HG03565 (cell line): ENCODE results near the gene FRMD4A.

ENCODE experiments used
- ATAC-seq: cut with Tn5 transposase; IDR thresholded peaks from one replicate; pipeline ENCODE4 v1.9.1; 2021; ENCODE audit warnings: mild to moderate bottlenecking, moderate library complexity; ENCODE audit not compliant: unreplicated experiment

The FRMD4A gene

DNA sequence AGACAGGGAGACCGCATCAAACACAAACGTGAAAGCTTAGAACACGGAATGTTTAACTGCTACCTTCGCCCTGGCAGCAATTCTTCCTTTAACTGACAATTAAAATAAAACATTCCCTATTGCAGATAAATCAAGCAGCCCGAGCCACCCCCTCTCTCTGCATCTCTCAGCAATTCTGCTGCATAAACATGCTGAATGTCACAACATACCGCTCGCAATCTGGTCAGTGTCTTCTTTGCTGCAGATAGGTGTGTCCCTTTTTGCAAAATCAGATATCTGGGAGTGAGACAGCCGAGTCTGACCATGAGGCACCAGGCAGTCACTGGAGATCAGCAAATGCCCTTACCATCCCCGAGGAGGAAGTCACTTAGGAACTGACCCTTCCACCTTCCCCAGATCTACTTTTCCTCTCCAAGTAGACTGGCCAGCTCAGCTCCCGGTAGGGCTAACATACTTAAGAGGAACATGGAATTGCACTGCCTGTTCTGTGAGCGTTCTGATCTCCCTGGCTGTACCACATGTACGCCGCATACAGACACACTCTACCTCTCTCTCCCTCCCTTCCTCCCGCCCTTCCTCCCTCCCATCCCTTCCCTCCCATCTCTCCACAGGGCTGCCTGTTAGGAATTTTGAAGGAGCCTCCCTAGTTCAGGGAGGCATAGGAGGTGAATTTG, at the start of gene FRMD4A:
Gene FRMD4A (minus strand): TSS at position 537 of the 674 bp plus-strand sequence.
- ATAC-seq: no peak

DNA sequence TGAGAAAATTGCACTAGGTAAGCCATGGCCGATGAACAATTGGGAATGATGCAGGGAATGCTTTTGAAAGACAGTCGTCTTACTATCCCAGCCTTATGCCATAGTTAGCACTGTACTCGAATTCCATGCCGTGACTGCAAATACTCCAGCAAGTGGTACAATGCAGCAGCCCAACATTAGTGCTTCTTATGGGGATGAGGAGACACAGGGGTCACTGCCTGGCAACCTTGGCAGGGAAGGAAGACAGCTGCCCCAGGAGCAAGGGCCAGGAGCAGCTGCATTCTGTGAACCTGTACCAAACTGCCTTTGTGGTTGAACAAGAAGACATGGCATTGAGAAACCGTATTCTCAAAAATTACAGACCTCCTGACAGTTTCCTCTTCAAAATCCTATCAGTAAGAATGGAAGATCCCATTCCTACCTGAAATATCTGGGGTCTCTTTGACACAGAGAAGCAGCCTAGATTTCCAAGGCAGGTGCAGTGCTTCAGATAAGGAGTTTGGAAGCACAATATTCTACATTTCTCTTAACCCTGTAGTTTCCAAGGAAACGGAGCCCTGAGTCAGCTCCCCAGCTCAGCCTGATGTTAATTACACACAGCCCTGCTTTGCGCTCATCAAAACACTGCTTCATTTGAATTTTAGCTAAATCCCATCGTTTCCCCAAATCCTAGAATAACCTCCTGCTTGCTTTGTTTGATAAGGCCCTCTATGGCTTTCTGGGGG, 49.0 kb upstream of the FRMD4A start:
- no peak for ATAC-seq

DNA sequence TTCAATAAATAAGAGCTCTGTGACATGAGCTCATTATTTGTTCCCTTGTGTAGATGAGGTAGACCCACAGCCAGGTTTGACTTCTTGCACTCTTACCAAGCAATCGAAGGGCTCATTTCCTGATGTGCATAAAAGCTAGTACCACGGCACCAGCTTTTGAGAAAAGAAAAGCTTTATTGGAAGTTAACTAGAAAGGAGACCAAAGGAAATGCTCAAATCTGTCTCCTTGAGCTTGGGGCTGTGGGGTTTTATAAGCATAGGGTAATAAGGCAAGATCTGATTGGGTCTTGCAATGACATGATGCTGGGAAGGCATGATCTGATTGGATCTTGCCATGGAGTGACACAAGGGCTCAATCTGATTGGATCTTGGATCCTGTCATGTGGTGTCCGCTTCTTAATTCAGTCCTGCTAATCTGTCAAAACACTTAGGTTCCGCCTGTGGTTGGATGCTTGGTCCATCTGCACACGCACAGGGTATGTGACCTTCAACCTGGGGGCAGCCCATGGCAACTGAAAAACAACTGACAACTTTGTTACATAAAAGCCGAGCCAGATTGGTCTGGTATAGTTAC, 47.8 kb upstream of the FRMD4A start:
- no peak for ATAC-seq

DNA sequence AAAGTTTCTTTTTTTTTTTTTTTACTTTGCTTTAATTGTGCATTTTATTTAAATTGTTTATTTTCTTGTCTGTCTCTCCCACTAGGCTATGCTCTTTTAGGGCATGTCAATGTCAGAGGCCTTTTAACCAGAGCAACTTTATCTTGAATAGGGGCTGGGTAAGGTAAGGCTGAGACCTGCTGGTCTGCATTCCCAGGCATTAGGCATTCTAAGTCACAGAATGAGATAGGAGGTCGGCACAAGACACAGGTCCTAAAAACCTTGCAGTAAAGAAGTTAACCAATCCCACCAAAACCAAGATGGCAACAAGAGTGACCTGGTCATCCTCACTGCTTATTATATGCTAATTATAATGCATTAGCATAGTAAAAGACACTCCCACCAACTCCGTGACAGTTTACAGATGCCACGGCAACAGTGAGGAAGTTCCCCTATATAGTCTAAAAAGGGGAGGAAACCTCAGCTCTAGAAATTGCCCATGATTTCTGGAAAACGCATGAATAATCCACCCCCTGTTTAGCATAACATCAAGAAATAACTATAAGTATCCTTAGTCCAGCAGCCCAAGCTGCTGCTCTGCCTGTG, 47.0 kb upstream of the FRMD4A start:
- ATAC-seq: no peak

DNA sequence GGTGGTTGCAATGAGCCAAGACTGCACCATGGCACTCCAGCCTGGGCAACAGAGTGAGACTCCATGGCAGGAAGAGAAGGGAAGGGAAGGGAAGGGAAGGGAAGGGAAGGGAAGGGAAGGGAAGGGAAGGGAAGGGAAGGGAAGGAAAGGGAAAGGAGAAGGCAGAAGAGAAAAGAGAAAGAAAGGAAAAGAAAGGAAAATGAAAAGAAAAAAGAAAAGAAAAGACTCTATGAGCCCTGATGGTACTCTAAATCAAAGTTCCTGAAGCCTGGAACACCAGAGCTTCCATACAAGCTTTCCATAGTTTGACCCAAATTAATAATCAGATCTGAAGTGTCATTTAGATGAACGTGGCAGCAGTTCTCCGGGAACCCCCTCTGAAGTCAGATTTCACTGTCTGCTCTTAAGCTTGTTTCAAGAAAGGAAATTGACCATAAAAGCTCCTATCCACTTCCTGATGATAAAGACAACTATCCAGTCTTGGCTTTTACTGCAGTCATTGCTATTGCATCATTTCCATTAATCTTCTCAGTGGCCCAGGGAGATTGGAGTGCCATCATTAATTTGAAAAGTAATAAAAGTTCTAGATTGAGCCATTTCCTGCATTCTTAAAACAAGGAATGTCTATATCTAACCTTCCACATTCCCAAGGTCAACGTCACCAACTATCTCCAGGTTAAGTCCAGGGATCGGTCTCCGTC, 44.2 kb upstream of the FRMD4A start:
- ATAC-seq: no peak

DNA sequence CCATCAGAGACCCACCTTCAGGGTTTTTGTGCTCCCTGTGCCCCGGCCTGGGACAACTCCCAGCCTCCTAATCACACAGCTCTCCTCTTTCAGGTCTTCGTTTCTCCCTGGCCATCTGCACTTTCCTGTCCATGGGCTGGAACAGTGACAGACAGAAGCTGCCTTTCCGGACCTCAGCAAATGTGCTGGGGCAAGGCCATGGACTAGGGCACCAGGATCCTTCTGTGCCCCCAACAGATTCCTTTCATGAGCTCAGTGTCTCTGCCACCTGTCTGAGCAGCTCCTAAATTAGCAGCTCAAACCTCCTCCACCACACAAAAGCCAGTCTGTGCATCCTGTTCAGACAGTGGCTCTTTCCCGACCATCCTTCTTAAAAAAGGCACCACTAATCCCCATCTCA, 41.9 kb upstream of the FRMD4A start:
- no peak for ATAC-seq

DNA sequence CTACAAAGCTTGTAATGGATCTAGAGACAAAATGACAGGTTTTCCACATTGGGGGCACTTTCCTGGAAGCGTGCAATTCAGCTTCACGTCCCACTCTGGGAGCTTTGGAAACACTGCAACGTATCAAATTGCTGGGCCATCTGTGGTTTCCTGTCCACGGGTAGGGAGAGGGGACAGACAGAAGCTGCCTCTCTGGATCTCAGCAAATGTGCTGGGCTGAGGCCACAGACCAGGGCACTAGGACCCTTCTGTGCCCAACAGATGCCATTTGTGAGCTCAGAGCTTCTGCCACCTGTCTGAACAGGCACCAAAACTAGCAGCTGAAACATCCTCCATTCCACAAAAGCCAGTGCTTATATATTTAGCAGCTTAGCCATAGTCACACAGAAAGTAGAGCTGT, 40.9 kb upstream of the FRMD4A start:
- no peak for ATAC-seq

DNA sequence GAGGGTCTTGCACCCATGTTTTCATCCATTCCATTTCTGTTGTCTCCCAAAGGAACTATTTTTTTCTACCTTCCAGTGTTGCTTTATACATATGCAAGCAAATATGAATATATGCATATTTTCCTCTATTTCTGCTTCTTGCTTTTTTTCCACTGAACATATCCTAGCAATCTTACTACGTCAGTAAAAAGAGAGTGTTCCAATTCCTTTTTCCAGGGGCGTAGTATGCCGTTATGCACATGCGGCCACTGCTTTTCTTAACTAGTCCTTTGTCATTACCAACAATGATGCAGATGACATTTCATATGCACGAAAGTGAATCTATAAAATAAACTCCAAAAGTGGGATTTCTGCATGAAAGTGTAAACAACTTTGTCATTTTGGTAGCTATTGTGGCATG, 40.2 kb upstream of the FRMD4A start:
- no peak for ATAC-seq

DNA sequence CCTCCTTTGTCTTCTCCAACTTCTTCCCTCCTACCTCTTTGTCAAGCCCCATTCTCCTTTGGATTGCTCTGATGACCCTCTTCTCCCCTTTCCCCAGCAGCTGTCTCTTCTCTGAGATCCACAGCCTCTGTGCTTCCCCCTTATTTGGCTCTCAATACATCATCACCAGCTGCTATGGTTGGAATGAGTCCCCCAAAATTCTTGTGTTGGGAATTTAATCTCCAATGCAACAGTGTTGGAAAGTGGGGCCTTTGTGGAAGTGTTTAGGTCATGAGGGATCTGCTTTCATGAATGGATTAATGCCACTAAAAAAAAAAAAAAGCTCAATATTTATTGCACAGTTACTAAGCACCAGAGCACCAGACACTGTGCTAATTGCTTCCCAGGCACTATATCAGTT, 39.2 kb upstream of the FRMD4A start:
- ATAC-seq: no peak

DNA sequence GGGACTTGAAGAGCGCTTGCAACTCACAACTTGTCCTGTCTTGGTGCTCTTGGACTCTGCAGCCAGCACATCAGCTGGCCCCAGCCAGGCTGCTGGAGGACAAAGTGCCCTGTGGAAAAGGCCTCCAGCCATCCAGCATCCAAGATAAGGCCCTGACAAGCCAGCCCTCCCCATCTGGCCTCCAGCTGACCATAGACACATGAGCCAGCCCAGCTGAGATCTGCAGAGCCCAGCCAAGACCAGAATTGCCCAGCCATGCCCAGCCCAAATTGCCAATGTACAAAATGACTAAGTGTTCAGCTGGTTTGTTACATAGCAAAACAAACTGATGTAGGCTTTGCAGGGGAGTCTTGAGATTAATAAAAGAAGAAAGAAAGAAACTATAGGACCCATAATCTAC, 36.0 kb upstream of the FRMD4A start:
- no peak for ATAC-seq

DNA sequence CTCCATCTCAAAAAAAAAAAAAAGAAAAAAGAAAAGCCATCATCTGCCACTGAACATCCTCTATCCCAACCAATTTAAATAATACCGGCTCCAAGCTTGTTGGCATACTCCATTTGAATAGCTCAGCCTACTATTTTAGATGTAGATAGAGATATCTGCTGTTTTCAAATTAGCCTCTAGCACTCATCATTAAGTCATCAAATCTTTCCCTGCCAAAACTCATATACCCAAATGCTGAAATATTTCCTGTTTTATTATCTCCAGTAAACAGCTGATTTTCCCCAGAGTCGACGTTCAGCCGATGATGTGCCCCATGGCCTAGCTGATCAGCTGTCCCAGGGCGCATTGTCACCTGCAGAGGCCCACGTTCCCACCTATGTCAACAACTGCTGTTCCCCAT, 34.5 kb upstream of the FRMD4A start:
- ATAC-seq: no peak

DNA sequence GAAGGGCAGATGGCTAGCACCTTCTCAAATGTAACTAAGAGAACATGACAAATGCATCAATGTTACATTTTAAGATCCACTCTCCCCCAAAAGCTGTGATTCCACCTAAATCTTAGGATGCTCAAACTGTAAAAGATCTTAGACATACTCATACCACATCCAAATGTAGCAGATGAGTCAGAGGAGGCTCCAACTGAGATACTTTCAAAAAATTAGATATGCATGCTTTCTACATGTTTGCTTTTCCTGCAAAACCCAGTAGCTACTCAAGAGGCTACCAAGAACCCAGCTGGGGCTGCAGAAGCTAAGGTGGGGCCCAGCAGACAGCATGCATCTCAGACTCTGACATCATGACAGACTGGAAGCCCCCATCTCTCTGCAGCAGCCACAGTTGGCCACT, 31.4 kb upstream of the FRMD4A start:
- ATAC-seq: no peak

DNA sequence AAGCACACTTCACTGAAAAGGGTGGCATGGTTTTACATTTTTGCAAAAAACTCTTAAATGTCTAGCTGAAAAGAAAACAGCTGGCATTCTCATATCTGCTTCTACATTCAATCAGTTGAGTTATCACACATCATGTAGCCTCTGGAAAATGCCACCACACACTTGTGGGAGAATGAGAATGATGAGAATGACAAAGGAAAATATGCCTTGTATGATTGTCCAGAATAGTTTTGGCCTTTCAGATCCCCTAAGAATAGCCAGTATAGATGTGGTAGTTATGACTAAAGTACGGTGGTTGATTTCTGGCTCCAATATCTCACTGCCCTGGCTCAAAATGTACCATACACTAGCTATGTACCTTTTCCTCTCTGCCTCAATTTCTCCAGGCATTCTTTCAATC, 30.2 kb upstream of the FRMD4A start:
- no peak for ATAC-seq

DNA sequence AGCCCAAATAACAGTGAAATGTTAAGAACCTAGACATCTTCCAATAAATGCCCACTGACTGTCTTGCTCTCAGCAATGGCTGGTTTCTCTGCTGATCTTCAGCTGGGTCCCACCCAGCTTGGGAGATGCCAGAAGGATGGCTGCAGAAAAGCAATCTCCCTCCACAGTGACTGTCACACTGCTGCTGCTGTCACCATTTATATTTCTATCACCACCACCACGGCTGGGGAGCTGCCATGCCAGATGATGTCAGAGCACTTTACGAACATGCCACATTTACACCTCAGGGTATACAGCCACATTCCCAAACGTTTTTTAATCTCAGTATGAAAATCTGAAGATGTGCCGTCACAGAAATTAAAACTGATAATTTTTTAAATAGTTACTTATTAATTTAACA, 29.8 kb upstream of the FRMD4A start:
- ATAC-seq: no peak

DNA sequence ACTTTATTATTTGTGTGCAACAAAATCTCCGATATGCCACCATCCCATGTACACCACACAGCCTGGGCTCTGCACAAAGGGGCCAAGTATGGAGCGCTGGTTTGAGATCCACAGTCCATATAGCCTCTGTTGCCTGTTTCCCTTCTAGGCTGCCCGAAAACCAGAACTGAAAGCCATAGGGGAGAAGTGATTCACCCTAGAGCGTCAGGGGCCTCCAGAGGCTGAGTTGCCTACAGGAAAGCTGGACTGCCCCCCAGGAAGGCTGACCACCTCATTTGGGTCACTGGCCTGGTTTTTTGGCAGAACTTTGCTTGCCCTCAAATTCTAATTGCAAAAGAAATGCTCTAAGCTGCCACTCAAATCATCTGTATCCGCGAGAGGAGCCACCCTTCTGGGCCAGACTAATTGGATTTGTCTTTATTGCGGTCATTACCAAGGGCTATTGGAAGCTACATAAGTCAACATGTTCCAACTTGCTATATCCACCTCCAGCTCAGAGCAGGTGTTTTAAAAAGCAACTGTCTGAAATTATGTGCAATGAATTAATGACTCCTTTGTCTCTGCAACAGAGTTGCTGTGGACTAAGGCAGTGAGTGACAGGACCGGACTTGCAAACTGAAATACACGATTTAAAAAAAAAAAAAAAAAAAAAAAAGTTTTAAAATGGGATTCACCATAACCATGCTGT, 28.3 kb upstream of the FRMD4A start:
- no peak for ATAC-seq

DNA sequence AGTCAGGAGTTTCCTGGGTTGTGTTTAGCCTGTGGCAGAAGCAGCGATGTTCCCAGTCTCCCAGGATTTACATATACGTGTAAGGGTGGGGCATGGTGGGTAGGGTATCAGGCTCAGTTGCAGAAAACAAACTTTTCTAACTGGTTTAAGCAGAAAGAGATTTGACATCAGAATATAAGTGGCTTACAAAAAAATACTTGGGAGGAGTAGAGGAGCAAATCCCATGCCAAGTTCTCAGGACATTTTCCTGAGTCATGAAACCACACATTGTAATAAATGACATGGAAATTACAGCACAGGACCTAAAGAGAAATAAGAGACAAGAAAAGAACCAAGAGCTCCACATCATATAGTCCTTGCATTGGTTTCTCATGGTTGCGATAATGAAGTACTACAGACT, 26.2 kb upstream of the FRMD4A start:
- no peak for ATAC-seq

DNA sequence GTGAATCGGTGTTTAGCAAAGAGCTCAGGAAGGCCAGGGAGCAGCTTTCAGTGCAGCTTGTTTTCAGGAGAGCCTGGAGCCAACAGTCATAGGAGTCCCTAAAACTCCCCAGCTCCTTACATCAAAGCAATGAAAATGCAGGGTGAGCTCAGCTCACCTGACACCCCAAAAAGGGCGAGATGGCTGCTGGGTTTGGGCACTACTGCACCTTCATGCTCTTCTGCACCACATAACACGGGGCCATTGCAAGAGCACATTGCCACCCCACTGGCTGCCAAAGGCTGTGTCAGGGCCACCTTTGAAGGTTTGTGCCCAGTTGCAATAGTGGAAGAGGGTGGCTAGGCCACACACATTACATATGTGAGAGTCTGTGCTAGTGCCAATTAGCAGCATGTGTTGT, 25.0 kb upstream of the FRMD4A start:
- ATAC-seq: no peak

DNA sequence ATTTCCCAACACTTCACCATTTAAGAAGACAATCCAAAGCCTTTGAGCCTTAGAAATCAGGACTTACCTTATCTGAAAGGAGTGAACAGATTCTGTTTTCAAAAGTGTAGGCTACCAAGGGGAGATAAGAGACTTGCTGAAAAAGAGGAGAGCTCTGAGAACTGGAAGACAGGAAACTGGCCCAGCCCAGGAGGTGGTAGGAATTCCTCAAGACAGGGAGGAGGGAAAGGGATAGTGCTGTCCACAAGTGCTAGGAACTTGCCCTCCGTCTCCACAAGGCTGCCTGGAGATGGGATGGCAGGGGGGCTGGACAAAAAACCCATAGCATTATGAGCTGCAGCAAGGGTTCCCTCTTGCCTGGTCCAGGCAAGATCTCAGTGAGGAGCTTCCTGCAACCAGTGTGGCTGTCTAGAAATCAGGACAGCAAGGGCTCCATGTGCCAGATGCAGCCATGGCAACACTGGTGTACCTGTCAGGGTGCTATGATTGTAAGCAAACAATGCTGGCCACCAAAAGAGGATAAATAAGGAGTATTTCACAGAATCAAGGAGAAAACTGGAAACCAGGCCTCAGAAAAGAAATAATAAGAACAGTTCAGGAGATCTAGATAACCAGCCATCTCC, 22.7 kb upstream of the FRMD4A start:
- no peak for ATAC-seq

DNA sequence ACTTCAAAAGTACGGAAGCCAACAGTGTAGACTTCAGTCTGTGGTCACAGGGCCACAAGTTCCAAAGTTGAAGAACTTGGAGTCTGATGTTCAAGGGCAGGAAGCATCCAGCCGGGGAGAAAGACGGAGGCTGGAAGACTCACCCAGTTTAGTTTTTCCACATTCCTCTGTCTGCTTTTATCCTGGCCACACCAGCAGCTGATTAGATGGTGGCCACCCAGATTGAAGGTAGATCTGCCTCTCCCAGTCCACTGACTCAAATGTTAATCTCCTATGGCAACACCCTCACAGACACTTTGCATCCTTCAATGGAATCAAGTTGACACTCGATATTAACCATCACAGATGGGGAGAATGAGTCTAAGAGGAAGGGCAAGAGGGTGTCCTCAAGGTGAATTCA, 19.3 kb upstream of the FRMD4A start:
- no peak for ATAC-seq

DNA sequence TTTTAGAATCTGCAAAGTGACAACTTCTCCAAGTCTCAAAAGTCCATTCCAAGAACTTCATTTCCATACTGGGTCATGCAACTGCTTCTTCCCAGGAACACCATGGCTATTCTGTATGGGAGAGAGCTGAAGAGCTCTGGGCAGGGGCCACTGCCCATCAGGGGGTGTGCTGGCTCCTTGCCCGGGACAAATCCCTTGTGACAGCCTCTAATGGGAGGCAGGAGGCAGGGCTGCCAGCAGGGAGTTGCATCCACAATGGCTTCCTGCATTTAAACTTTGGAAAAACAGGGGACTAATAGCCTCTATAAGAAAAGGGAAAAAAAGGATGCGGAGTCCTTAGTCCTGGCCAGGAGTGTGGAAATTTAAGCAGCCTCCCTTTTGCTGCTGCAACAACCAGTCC, 18.4 kb upstream of the FRMD4A start:
- ATAC-seq: no peak
